Keratinocyte (primary cell): ENCODE results near the gene ATXN7L1. TPM values are rescaled to one million over a fixed set of nuclear protein-coding genes. Genes with fewer than 3 reads are reported as not detected.

ENCODE experiments used
- DNase-seq: peaks from one replicate; pipeline ENCODE4 v3.0.0-alpha.2; 2011; ENCODE audit warnings: low read depth, missing footprints, low spot score
- FAIRE-seq: peaks from 2 replicates; lab custom pipeline; 2011; peaks lifted over from hg19 to GRCh38; lab: Jason Lieb, UNC
- H2AFZ ChIP-seq: 2 replicates; pipeline ENCODE4 v1.6.0; 2012; ENCODE audit warnings: low read length, control low read depth, inconsistent platforms; ENCODE audit not compliant: control insufficient read depth
- H3K27ac ChIP-seq: 2 replicates; pipeline ENCODE4 v1.5.1; 2011; ENCODE audit warnings: low read length; ENCODE audit not compliant: control insufficient read depth, insufficient read depth
- H3K27me3 ChIP-seq: 3 replicates; pipeline ENCODE4 v1.6.0; 2011; ENCODE audit warnings: low read length; ENCODE audit not compliant: control insufficient read depth, insufficient read depth; ENCODE audit errors: extremely low read depth
- H3K36me3 ChIP-seq, 2 experiments: 2 replicates in 1 of 2; 3 replicates in 1 of 2; pipeline ENCODE4 v1.5.1; 2011; ENCODE audit warnings: low read length in 2 of 2, mild to moderate bottlenecking in 1 of 2; ENCODE audit not compliant: control insufficient read depth in 2 of 2, insufficient read depth in 2 of 2; ENCODE audit errors: extremely low read depth in 1 of 2
- H3K4me1 ChIP-seq: 3 replicates; pipeline ENCODE4 v1.5.1; 2011; ENCODE audit warnings: low read length; ENCODE audit not compliant: control insufficient read depth, insufficient read depth; ENCODE audit errors: extremely low read depth
- H3K4me2 ChIP-seq: 3 replicates; pipeline ENCODE4 v1.6.0; 2011; ENCODE audit warnings: low read depth, low read length; ENCODE audit not compliant: control insufficient read depth, insufficient read depth; ENCODE audit errors: extremely low read depth
- H3K4me3 ChIP-seq, 3 experiments: fragments of 200-600 bp in 1 of 3; sonication (generic) in 1 of 3; 2 replicates in 2 of 3; 3 replicates in 1 of 3; pipeline ENCODE4 v1.5.1; 2011 to 2016; ENCODE audit warnings: low read length in 3 of 3, mild to moderate bottlenecking in 3 of 3, control low read depth in 2 of 3, inconsistent platforms in 1 of 3, low read depth in 1 of 3, mixed read lengths in 1 of 3, mixed run types in 1 of 3, moderate library complexity in 1 of 3; ENCODE audit not compliant: control insufficient read depth in 2 of 3, insufficient read depth in 2 of 3; ENCODE audit errors: extremely low read depth in 1 of 3
- H3K79me2 ChIP-seq: 2 replicates; pipeline ENCODE4 v1.6.0; 2012; ENCODE audit warnings: low read length; ENCODE audit not compliant: control insufficient read depth, insufficient read depth
- H3K9ac ChIP-seq: 3 replicates; pipeline ENCODE4 v1.6.0; 2011; ENCODE audit warnings: low read length; ENCODE audit not compliant: control insufficient read depth, insufficient read depth; ENCODE audit errors: extremely low read depth
- H3K9me1 ChIP-seq: 3 replicates; pipeline ENCODE4 v1.6.0; 2011; ENCODE audit warnings: low read length; ENCODE audit not compliant: control insufficient read depth, insufficient read depth; ENCODE audit errors: extremely low read depth
- H3K9me3 ChIP-seq: 2 replicates; pipeline ENCODE4 v1.5.1; 2012; ENCODE audit warnings: low read depth, low read length; ENCODE audit not compliant: control insufficient read depth
- H4K20me1 ChIP-seq: 3 replicates; pipeline ENCODE4 v1.6.0; 2011; ENCODE audit warnings: low read length; ENCODE audit not compliant: control insufficient read depth, insufficient read depth; ENCODE audit errors: extremely low read depth
- EZH2 ChIP-seq: IDR thresholded peaks from one replicate; pipeline ENCODE4 v1.6.1; 2012; ENCODE audit warnings: inconsistent platforms, mild to moderate bottlenecking, low read length, moderate library complexity
- dilution Hi-C: fragments of 300-500 bp; cut with MboI; formaldehyde crosslinking; loops from one replicate; pipeline ENCODE4 v1.7.0; 2020; ENCODE audit warnings: low sequenced_read_pairs; ENCODE audit not compliant: extremely low pct_ligation_motif_present
- polyA plus RNA-seq, 5 experiments: library from polyadenylated mRNA; depleted of rRNA in 3 of 5; stranded (reverse) in 3 of 5; stranded (forward) in 1 of 5; unstranded in 1 of 5; fragments of >200 nt; gene quantifications; 1 replicate in 1 of 5; 2 replicates in 3 of 5; 3 replicates in 1 of 5; pipeline versions ENCODE4 v1.2.1 to v1.2.3, GENCODE V29; 2011 to 2012; ENCODE audit warnings: missing spikeins in 2 of 5, low read depth in 1 of 5, low replicate concordance in 1 of 5
- TF ChIP-seq, protein P1 (sequence below), 3 experiments: IDR thresholded peaks in 1 of 3; conservative IDR thresholded peaks in 1 of 3; optimal IDR thresholded peaks in 1 of 3; 2 replicates in 2 of 3; 3 replicates in 1 of 3; pipeline versions ENCODE3 to v1.5.1; 2011; ENCODE audit warnings: low read length in 3 of 3, mild to moderate bottlenecking in 3 of 3, moderate library complexity in 2 of 3, control low read depth in 1 of 3, inconsistent platforms in 1 of 3; ENCODE audit not compliant: insufficient read depth in 2 of 3; ENCODE audit errors: extremely low read depth in 1 of 3

ATXN7L1 gene
- polyA plus RNA-seq, 1 donor (not counting 4 experiments of a cell fraction or from before 2014, with no cell fraction given), result 4.8 TPM

DNA sequence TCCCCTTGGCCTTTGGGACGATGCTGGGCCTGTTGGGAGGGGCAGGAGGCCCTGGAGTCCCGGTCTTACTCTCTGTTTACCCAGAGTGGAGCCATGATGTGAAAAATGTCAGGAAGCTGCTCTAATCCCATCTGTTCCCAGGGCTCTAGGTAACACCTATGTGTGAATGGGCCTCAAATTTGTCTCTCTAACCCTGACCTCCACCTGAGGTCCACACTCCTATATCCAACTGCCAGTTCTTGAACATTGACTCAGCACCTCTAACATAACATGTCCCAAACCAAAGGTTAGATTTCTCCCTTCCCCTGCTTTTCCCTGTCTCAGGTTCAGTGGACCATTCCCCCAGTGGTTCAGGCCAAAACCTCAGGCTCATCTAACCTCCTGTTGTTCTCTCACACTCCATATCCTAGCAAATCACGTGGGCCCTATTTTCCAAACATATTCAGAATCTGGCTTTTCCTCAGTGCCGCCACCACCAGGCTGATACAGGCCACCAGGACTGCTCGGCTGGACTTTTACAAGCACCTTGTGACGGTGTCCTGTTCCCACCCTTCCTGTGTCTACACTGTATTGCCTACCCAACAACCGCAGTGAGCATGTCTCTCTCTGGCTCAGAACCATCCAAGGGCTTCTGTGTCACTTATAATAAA, 130.6 kb downstream of the ATXN7L1 start:
- Histone ChIP-seq H2AFZ (no peak overlapping the region), H3K4me2 (no peak overlapping the region), H3K79me2 (no peaks in the 10 kb centered on the region), H3K9ac (no peak overlapping the region), H3K9me1 (no peaks in the 10 kb centered on the region), H3K27ac (no peak overlapping the region), H3K36me3 (no peaks in the 10 kb centered on the region), H3K4me1 (no peaks in the 10 kb centered on the region), H3K27me3 (no peaks in the 10 kb centered on the region), H4K20me1 (no peaks in the 10 kb centered on the region), H3K4me3 (no peak overlapping the region), H3K9me3 (no peaks in the 10 kb centered on the region)
- dilution Hi-C loops, result no loop called here
- TF ChIP-seq EZH2, result no peak
- TF ChIP-seq, protein P1, sequence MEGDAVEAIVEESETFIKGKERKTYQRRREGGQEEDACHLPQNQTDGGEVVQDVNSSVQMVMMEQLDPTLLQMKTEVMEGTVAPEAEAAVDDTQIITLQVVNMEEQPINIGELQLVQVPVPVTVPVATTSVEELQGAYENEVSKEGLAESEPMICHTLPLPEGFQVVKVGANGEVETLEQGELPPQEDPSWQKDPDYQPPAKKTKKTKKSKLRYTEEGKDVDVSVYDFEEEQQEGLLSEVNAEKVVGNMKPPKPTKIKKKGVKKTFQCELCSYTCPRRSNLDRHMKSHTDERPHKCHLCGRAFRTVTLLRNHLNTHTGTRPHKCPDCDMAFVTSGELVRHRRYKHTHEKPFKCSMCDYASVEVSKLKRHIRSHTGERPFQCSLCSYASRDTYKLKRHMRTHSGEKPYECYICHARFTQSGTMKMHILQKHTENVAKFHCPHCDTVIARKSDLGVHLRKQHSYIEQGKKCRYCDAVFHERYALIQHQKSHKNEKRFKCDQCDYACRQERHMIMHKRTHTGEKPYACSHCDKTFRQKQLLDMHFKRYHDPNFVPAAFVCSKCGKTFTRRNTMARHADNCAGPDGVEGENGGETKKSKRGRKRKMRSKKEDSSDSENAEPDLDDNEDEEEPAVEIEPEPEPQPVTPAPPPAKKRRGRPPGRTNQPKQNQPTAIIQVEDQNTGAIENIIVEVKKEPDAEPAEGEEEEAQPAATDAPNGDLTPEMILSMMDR (optimal IDR thresholded peaks at IDR 0.05 in 1 of 3, IDR thresholded peaks at IDR 0.05 in 1 of 3, conservative IDR thresholded peaks at IDR 0.05 in 1 of 3; ENCODE audit: extremely low read depth in 1 of 3, insufficient read depth in 2 of 3, low read length in 3 of 3), result no peak
- FAIRE-seq (no peak), DNase-seq (no peak)

DNA sequence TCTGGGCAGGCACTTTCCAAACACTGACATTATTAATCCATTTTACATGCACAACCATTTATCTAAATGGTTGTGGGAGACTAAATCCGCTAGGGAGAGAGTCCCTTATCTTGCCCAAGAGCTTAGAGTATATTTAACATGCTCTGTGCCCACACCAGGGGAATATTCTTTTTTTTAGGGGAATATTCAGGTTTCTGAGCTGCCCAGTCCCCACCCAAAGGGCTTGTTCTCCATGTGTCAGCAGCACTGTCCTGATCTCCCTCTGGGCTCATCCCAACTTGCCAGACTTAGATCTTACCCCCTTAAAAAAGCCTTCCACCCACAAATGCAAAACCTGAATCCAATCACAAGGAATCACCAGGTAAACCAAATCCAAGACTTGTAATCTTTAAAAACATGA, 132.1 kb downstream of the ATXN7L1 start:
- H4K20me1 ChIP-seq, result no peaks in the 10 kb centered on the region
- dilution Hi-C loops, result no loop called here
- no peak overlapping the region for H3K4me2 ChIP-seq
- H3K9ac ChIP-seq, result no peak overlapping the region
- TF ChIP-seq, protein P1 (optimal IDR thresholded peaks at IDR 0.05 in 1 of 3, IDR thresholded peaks at IDR 0.05 in 1 of 3, conservative IDR thresholded peaks at IDR 0.05 in 1 of 3; ENCODE audit: extremely low read depth in 1 of 3, insufficient read depth in 2 of 3, low read length in 3 of 3), result no peak
- TF ChIP-seq EZH2, result no peak
- no peak overlapping the region for H3K4me3 ChIP-seq
- no peak overlapping the region for H3K27ac ChIP-seq
- H2AFZ ChIP-seq, result no peak overlapping the region
- H3K36me3 ChIP-seq, result no peaks in the 10 kb centered on the region
- no peak for FAIRE-seq
- no peaks in the 10 kb centered on the region for H3K9me1 ChIP-seq
- H3K79me2 ChIP-seq, result no peaks in the 10 kb centered on the region
- no peaks in the 10 kb centered on the region for H3K27me3 ChIP-seq
- no peak for DNase-seq
- H3K9me3 ChIP-seq, result no peaks in the 10 kb centered on the region
- H3K4me1 ChIP-seq, result no peaks in the 10 kb centered on the region
